Islet precursor cell (in vitro differentiated cells): ENCODE results near the gene TEFM.
"Not testable (repeated sequence)": the region's sequence is repeated elsewhere in the genome, so short reads cannot be mapped to it uniquely, and the experiment has no call there.

Experiments
- DNase-seq: peaks from one replicate; pipeline ENCODE4 v3.0.0-alpha.2; 2018

TEFM gene

GRCh38 chr17:30906101-30906911 lies at the start of gene TEFM:
Gene TEFM (minus strand): TSS chr17:30906238. CDS start chr17:30906198, 40 bp downstream.
- DNase-seq, result peak; percentile 99

- no peak for DNase-seq
Observed at GRCh38 chr17:30954046-30954830, 48.2 kb upstream of the TEFM start.

GRCh38 chr17:30952638-30953393 lies 46.8 kb upstream of the TEFM start:
- DNase-seq, result no peak

GRCh38 chr17:30950669-30951399 lies 44.8 kb upstream of the TEFM start:
- no peak for DNase-seq

GRCh38 chr17:30950189-30950588 lies 44.2 kb upstream of the TEFM start:
- DNase-seq, result no peak

GRCh38 chr17:30947796-30948195 lies 41.8 kb upstream of the TEFM start:
- no peak for DNase-seq

GRCh38 chr17:30942308-30943079 lies 36.5 kb upstream of the TEFM start:
- DNase-seq, result no peak

GRCh38 chr17:30939051-30939689 lies 33.1 kb upstream of the TEFM start:
- no peak for DNase-seq

GRCh38 chr17:30933966-30934365 lies 27.9 kb upstream of the TEFM start:
- DNase-seq, result no peak

- DNase-seq, result not testable (repeated sequence)
Observed at GRCh38 chr17:30931582-30931981, 25.5 kb upstream of the TEFM start.

GRCh38 chr17:30930495-30930894 lies 24.5 kb upstream of the TEFM start:
- no peak for DNase-seq

- not testable (repeated sequence) for DNase-seq
Observed at GRCh38 chr17:30929861-30930260, 23.8 kb upstream of the TEFM start.

- DNase-seq, result no peak
Observed at GRCh38 chr17:30929081-30929633, 23.1 kb upstream of the TEFM start.

GRCh38 chr17:30928584-30928983 lies 22.5 kb upstream of the TEFM start:
- DNase-seq, result no peak

GRCh38 chr17:30927756-30928155 lies 21.7 kb upstream of the TEFM start:
- DNase-seq, result no peak

GRCh38 chr17:30926516-30926915 lies 20.5 kb upstream of the TEFM start:
- no peak for DNase-seq

GRCh38 chr17:30924341-30924740 lies 18.3 kb upstream of the TEFM start:
- DNase-seq, result no peak

GRCh38 chr17:30922235-30923030 lies 16.4 kb upstream of the TEFM start:
- DNase-seq, result no peak

- peak; percentile 81 for DNase-seq
Observed at GRCh38 chr17:30921544-30922196, 15.6 kb upstream of the TEFM start, which contains the start of gene ADAP2. Gene ADAP2 (plus strand): TSS chr17:30921945. CDS start chr17:30922015, 70 bp downstream.
